Neuronal stem cell (in vitro differentiated cells): Measurements from ENCODE around the gene POU2F3.

Experiments
- DNase-seq: peaks from one replicate; pipeline ENCODE4 v3.0.0-alpha.2; 2013; ENCODE audit warnings: low spot score
- H2AFZ ChIP-seq: one replicate; pipeline ENCODE4 v1.6.1; 2013; ENCODE audit warnings: mild to moderate bottlenecking, low read length, inconsistent platforms
- H2AK5ac ChIP-seq: 2 replicates; pipeline ENCODE4 v1.6.1; 2013; ENCODE audit warnings: low read depth, mild to moderate bottlenecking, inconsistent platforms, low read length, moderate library complexity, mixed read lengths
- H2BK120ac ChIP-seq: 2 replicates; pipeline ENCODE4 v1.6.1; 2013; ENCODE audit warnings: low read depth, mild to moderate bottlenecking, inconsistent platforms, low read length, moderate library complexity, mixed read lengths
- H2BK12ac ChIP-seq: one replicate; pipeline ENCODE4 v1.6.1; 2013; ENCODE audit warnings: low read length, inconsistent platforms
- H2BK15ac ChIP-seq: 2 replicates; pipeline ENCODE4 v1.6.1; 2013; ENCODE audit warnings: mild to moderate bottlenecking, low read length, inconsistent platforms, mixed read lengths
- H2BK5ac ChIP-seq: one replicate; pipeline ENCODE4 v1.6.1; 2013; ENCODE audit warnings: inconsistent platforms, mild to moderate bottlenecking, low read length, moderate library complexity
- H3K14ac ChIP-seq: one replicate; pipeline ENCODE4 v1.6.1; 2013; ENCODE audit warnings: low read length, inconsistent platforms
- H3K18ac ChIP-seq: 2 replicates; pipeline ENCODE4 v1.6.1; 2013; ENCODE audit warnings: low read length, inconsistent platforms
- H3K23ac ChIP-seq: 2 replicates; pipeline ENCODE4 v1.6.1; 2013; ENCODE audit warnings: low read depth, mild to moderate bottlenecking, mixed read lengths, low read length, inconsistent platforms; ENCODE audit not compliant: poor library complexity
- H3K27ac ChIP-seq: replicated peaks from 3 replicates; pipeline ENCODE4 v1.5.1; 2013; ENCODE audit warnings: low read length, inconsistent platforms
- H3K27me3 ChIP-seq, 3 experiments: 2 replicates each; pipeline ENCODE4 v1.6.1; 2013; ENCODE audit warnings: low read length in 3 of 3, mild to moderate bottlenecking in 2 of 3, inconsistent platforms in 1 of 3, low read depth in 1 of 3, mixed read lengths in 1 of 3, moderate library complexity in 1 of 3; ENCODE audit not compliant: control insufficient read depth in 3 of 3, insufficient read depth in 3 of 3
- H3K36me3 ChIP-seq, 2 donors: replicated peaks in 1 of 2; 2 replicates each; pipeline ENCODE4 v1.6.1; 2013; ENCODE audit warnings: low read length in 2 of 2; ENCODE audit not compliant: control insufficient read depth in 2 of 2, insufficient read depth in 2 of 2
- H3K4ac ChIP-seq: 2 replicates; pipeline ENCODE4 v1.6.1; 2013; ENCODE audit warnings: inconsistent platforms, mild to moderate bottlenecking, low read length, moderate library complexity
- H3K4me1 ChIP-seq, 2 donors: 1 replicate in 1 of 2; 2 replicates in 1 of 2; pipeline ENCODE4 v1.6.1; 2013; ENCODE audit warnings: low read length in 2 of 2, low read depth in 1 of 2; ENCODE audit not compliant: control insufficient read depth in 2 of 2, insufficient read depth in 1 of 2
- H3K4me2 ChIP-seq: one replicate; pipeline ENCODE4 v1.6.1; 2013; ENCODE audit warnings: mild to moderate bottlenecking, low read length, inconsistent platforms; ENCODE audit not compliant: insufficient read depth, poor library complexity, severe bottlenecking
- H3K4me3 ChIP-seq, 2 donors: 2 replicates each; pipeline ENCODE4 v1.5.1; 2013; ENCODE audit warnings: low read length in 2 of 2, mild to moderate bottlenecking in 2 of 2, inconsistent platforms in 1 of 2, moderate library complexity in 1 of 2
- H3K79me1 ChIP-seq: one replicate; pipeline ENCODE4 v1.6.1; 2013; ENCODE audit warnings: low read depth, mild to moderate bottlenecking, inconsistent platforms, low read length, moderate library complexity
- H3K9ac ChIP-seq: one replicate; pipeline ENCODE4 v1.6.1; 2013; ENCODE audit warnings: mild to moderate bottlenecking, low read depth, low read length, inconsistent platforms; ENCODE audit not compliant: poor library complexity
- H3K9me3 ChIP-seq, 2 donors: replicated peaks in 1 of 2; 2 replicates each; pipeline versions ENCODE3 to v1.6.1; 2013; ENCODE audit warnings: low read length in 2 of 2, mild to moderate bottlenecking in 2 of 2, inconsistent platforms in 1 of 2, low read depth in 1 of 2, mixed read lengths in 1 of 2, moderate library complexity in 1 of 2; ENCODE audit not compliant: control insufficient read depth in 2 of 2, insufficient read depth in 1 of 2
- H4K8ac ChIP-seq: one replicate; pipeline ENCODE4 v1.6.1; 2013; ENCODE audit warnings: low read depth, mild to moderate bottlenecking, inconsistent platforms, low read length, moderate library complexity
- H4K91ac ChIP-seq: one replicate; pipeline ENCODE4 v1.6.1; 2013; ENCODE audit warnings: low read length, low read depth, mild to moderate bottlenecking, inconsistent platforms; ENCODE audit not compliant: poor library complexity
- WGBS, 2 donors: extraction: QIAGEN DNeasy Blood & Tissue Kit; methylation state at CpG; one replicate each; pipeline ENCODE4 v1.1.7; 2013; ENCODE audit warnings: missing lambda C conversion rate in 2 of 2, mixed read lengths in 1 of 2; ENCODE audit not compliant: insufficient read length in 2 of 2, insufficient replicate concordance in 1 of 2; ENCODE audit errors: extremely low coverage in 2 of 2; 5-methylcytosine and 5-hydroxymethylcytosine counted together

Gene POU2F3

DNA sequence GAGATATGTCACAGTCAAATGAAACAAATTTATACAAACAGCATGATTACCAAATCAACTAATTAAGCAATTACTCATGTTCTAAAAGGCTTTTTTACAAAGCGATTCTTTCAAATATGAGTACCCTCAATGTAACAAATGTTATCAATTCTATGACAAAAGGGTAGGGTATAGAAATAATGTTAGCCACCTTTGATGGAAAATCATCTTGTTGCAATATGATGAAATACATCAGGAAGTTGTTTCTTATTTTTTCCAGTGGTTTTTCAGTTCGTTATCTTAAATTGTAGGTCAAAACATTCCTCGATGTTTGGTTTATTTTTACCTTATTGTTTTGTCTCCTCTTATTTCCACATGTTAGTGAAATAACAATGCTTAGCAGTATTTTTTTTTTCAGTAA lies 102.7 kb downstream of the POU2F3 start:
- Histone ChIP-seq H2BK120ac (no peak overlapping the region), H3K18ac (no peak overlapping the region), H3K4me2 (no peak overlapping the region), H3K79me1 (no peaks in the 10 kb centered on the region), H2BK5ac (no peak overlapping the region), H3K36me3 (no peaks in the 10 kb centered on the region), H2BK12ac (no peak overlapping the region), H2AK5ac (no peak overlapping the region), H3K4me1 (peaks cover 5 to 16% of the 10 kb centered on the region in 2 donors), H2AFZ (no peak overlapping the region), H3K9ac (no peak overlapping the region), H4K8ac (no peak overlapping the region), H3K9me3 (peaks cover 0 to 15% of the 10 kb centered on the region in 2 donors), H4K91ac (no peak overlapping the region), H3K27ac (no peak overlapping the region), H3K23ac (no peak overlapping the region), H3K4ac (no peak overlapping the region), H3K27me3 (no peaks in the 10 kb centered on the region), H2BK15ac (no peak overlapping the region), H3K14ac (no peak overlapping the region), H3K4me3 (no peak overlapping the region)
- no CpG with 5 or more reads among the region's 3 CpGs for WGBS, 2 donors
- no peak for DNase-seq

DNA sequence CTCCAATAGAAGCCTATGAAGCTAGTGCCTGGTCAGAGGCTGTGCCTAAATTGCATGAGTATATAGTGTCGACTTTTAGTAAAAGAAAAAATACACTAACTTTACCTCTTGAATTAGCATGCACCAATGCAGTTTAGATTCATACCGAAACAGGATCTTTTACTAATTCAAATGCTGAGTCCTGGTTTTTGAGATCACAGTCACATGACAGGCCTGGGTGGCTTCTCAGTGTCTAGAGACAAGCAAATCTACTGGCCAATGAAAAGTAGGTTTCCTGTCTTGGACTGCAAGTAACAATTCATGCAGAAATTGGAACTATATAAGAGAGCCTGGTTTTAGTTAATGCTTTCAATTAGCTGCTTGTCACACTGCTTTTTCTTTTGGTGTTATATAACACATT lies 103.5 kb downstream of the POU2F3 start:
- H3K4me1 ChIP-seq: peaks cover 4 to 16% of the 10 kb centered on the region in 2 donors
- H3K4me2 ChIP-seq: no peak overlapping the region
- H2AFZ ChIP-seq: no peak overlapping the region

DNA sequence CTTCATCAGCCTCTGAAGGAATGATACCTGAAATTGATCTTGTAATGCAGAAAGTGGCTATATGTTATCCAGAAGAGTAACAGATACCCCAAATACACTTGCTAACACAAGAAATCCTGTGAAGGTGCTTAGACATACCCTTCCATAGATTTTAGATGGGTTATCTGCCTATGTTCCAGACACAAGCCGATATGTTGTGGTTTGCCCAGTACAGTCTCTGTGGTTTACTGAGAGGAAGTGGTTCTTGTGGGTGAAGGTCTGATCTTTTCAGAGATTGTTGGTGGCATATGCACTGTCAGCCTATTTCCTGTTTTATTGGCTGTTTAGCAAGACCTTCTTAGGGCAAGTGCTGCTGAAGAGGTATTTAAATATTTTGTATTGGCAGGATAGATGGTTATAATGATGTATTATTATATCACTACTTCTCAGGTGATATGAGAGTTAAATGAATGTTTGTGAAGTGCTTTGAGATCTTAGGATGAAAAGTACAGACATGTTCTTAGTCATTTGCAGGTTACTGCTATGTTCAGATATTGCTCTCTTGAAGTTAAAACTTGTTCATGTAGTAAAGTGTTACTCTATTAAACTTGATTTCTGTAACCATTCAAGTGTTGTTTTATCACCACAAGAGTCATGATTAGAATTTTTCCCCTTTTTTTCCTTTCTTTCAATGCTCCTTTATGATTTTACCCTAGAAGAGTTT lies 104.5 kb downstream of the POU2F3 start:
- no peak overlapping the region for H4K91ac ChIP-seq
- H3K79me1 ChIP-seq: no peaks in the 10 kb centered on the region
- H3K36me3 ChIP-seq: no peaks in the 10 kb centered on the region
- peaks cover 0 to 15% of the 10 kb centered on the region in 2 donors for H3K9me3 ChIP-seq
- no peak overlapping the region for H3K9ac ChIP-seq
- H3K14ac ChIP-seq: no peak overlapping the region
- no CpG with 5 or more reads among the region's 1 CpG for WGBS, 2 donors
- no peak overlapping the region for H3K23ac ChIP-seq
- H3K27me3 ChIP-seq: no peaks in the 10 kb centered on the region
- DNase-seq: no peak
- H2BK15ac ChIP-seq: no peak overlapping the region
- H2AFZ ChIP-seq: no peak overlapping the region
- H3K4me3 ChIP-seq: no peak overlapping the region
- no peak overlapping the region for H2BK12ac ChIP-seq
- no peak overlapping the region for H3K18ac ChIP-seq
- no peak overlapping the region for H2BK120ac ChIP-seq
- H3K4me2 ChIP-seq: no peak overlapping the region
- no peak overlapping the region for H3K4ac ChIP-seq
- no peak overlapping the region for H2AK5ac ChIP-seq
- H4K8ac ChIP-seq: no peak overlapping the region
- no peak overlapping the region for H3K27ac ChIP-seq
- H2BK5ac ChIP-seq: no peak overlapping the region
- H3K4me1 ChIP-seq: peaks cover 2 to 10% of the 10 kb centered on the region in 2 donors

More for the DNA sequence above, 103.5 kb downstream of the POU2F3 start:
- Histone ChIP-seq H3K27ac (no peak overlapping the region), H4K8ac (no peak overlapping the region), H3K9me3 (peaks cover 0 to 15% of the 10 kb centered on the region in 2 donors), H3K18ac (no peak overlapping the region), H3K79me1 (no peaks in the 10 kb centered on the region), H3K4me3 (no peak overlapping the region), H2BK5ac (no peak overlapping the region), H2BK15ac (no peak overlapping the region), H2BK120ac (no peak overlapping the region), H3K23ac (no peak overlapping the region), H3K4ac (no peak overlapping the region), H2BK12ac (no peak overlapping the region), H2AK5ac (no peak overlapping the region), H4K91ac (no peak overlapping the region), H3K36me3 (no peaks in the 10 kb centered on the region), H3K9ac (no peak overlapping the region), H3K14ac (no peak overlapping the region), H3K27me3 (no peaks in the 10 kb centered on the region)
- DNase-seq: no peak
- WGBS, 2 donors: no CpG with 5 or more reads among the region's 2 CpGs

DNA sequence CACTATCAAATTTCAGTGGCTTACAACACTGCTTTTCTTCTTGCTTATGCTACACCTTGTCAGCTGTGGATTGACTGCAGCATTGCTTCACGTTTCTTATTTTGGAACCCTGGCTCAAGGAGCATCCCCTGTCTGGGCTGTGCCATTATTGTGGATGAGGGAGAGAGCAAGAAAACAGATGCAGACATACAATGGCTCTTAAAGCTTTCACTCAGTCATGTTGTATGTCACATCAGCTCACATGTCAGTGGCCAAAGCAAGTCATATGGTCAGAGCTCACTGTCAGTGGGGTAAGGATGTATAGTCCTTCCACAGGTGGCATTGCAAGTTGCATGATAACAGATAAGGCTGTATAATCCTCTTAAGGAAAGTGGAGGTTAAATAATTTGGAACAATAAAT lies 106.3 kb downstream of the POU2F3 start:
- Histone ChIP-seq H3K14ac (no peak overlapping the region), H2AK5ac (no peak overlapping the region), H3K4me1 (peaks cover 0 to 2% of the 10 kb centered on the region in 2 donors), H3K4ac (no peak overlapping the region), H4K91ac (no peak overlapping the region), H3K18ac (no peak overlapping the region), H3K79me1 (no peaks in the 10 kb centered on the region), H3K23ac (no peak overlapping the region), H2BK120ac (no peak overlapping the region), H4K8ac (no peak overlapping the region), H3K9me3 (peaks cover 0 to 15% of the 10 kb centered on the region in 2 donors), H3K27me3 (no peaks in the 10 kb centered on the region), H3K27ac (no peak overlapping the region), H3K4me3 (no peak overlapping the region), H2AFZ (no peak overlapping the region), H3K9ac (no peak overlapping the region), H2BK15ac (no peak overlapping the region), H3K36me3 (no peaks in the 10 kb centered on the region), H2BK5ac (no peak overlapping the region), H2BK12ac (no peak overlapping the region), H3K4me2 (no peak overlapping the region)
- DNase-seq: no peak
- no CpG with 5 or more reads among the region's 1 CpG for WGBS, 2 donors
